Measurements from ENCODE around the gene ODAM.
"Not testable (repeated sequence)": the region's sequence is repeated elsewhere in the genome, so short reads cannot be mapped to it uniquely, and the experiment has no call there.

The ODAM gene

GRCh38 chr4:70192895-70193294, 2.6 kb upstream of the ODAM start:
- H3K4me1 Mint-ChIP-seq (ENCODE audit: low read depth) = no peaks in the 10 kb centered on the region
- H3K27me3 Mint-ChIP-seq = no peaks in the 10 kb centered on the region
- H3K36me3 Mint-ChIP-seq (ENCODE audit: low read depth) = no peaks in the 10 kb centered on the region
- H3K4me3 Mint-ChIP-seq = no peak overlapping the region
- H3K27ac Mint-ChIP-seq = no peak overlapping the region
- H3K9me3 Mint-ChIP-seq = no peaks in the 10 kb centered on the region

- Mint-ChIP-seq H3K4me3 (no peak overlapping the region), H3K27ac (no peak overlapping the region), H3K4me1 (ENCODE audit: low read depth) (no peaks in the 10 kb centered on the region), H3K36me3 (ENCODE audit: low read depth) (no peaks in the 10 kb centered on the region), H3K27me3 (no peaks in the 10 kb centered on the region), H3K9me3 (no peaks in the 10 kb centered on the region)
Measured at GRCh38 chr4:70196857-70197256, 1.3 kb downstream of the ODAM start.

- Mint-ChIP-seq H3K4me1 (ENCODE audit: low read depth) (no peaks in the 10 kb centered on the region), H3K27ac (no peak overlapping the region), H3K4me3 (no peak overlapping the region), H3K27me3 (no peaks in the 10 kb centered on the region), H3K36me3 (ENCODE audit: low read depth) (no peaks in the 10 kb centered on the region), H3K9me3 (no peaks in the 10 kb centered on the region)
Measured at GRCh38 chr4:70197842-70198241, 2.3 kb downstream of the ODAM start.

GRCh38 chr4:70203601-70204000, 8.1 kb downstream of the ODAM start:
- H3K27me3 Mint-ChIP-seq = no peaks in the 10 kb centered on the region
- H3K4me3 Mint-ChIP-seq = no peak overlapping the region
- H3K4me1 Mint-ChIP-seq (ENCODE audit: low read depth) = no peaks in the 10 kb centered on the region
- H3K9me3 Mint-ChIP-seq = no peaks in the 10 kb centered on the region
- H3K27ac Mint-ChIP-seq = no peak overlapping the region
- H3K36me3 Mint-ChIP-seq (ENCODE audit: low read depth) = no peaks in the 10 kb centered on the region

GRCh38 chr4:70212752-70213151, 17.2 kb downstream of the ODAM start:
- not testable (repeated sequence) for H3K27ac Mint-ChIP-seq; H3K4me1 Mint-ChIP-seq (ENCODE audit: low read depth); H3K36me3 Mint-ChIP-seq (ENCODE audit: low read depth); H3K27me3 Mint-ChIP-seq; H3K4me3 Mint-ChIP-seq
- peaks cover 11% of the 10 kb centered on the region for H3K9me3 Mint-ChIP-seq

GRCh38 chr4:70216109-70216508, 20.6 kb downstream of the ODAM start:
- not testable (repeated sequence) for H3K27me3 Mint-ChIP-seq; H3K4me1 Mint-ChIP-seq (ENCODE audit: low read depth); H3K27ac Mint-ChIP-seq; H3K4me3 Mint-ChIP-seq; H3K9me3 Mint-ChIP-seq; H3K36me3 Mint-ChIP-seq (ENCODE audit: low read depth)

GRCh38 chr4:70216550-70216949, 21.0 kb downstream of the ODAM start:
- H3K27me3 Mint-ChIP-seq = not testable (repeated sequence)

GRCh38 chr4:70221389-70221788, 25.9 kb downstream of the ODAM start:
- not testable (repeated sequence) for H3K4me1 Mint-ChIP-seq (ENCODE audit: low read depth); H3K4me3 Mint-ChIP-seq; H3K27me3 Mint-ChIP-seq; H3K9me3 Mint-ChIP-seq; H3K36me3 Mint-ChIP-seq (ENCODE audit: low read depth); H3K27ac Mint-ChIP-seq

More at GRCh38 chr4:70216550-70216949, 21.0 kb downstream of the ODAM start:
- not testable (repeated sequence) for H3K4me1 Mint-ChIP-seq (ENCODE audit: low read depth); H3K27ac Mint-ChIP-seq; H3K9me3 Mint-ChIP-seq; H3K36me3 Mint-ChIP-seq (ENCODE audit: low read depth); H3K4me3 Mint-ChIP-seq

GRCh38 chr4:70221818-70222217, 26.3 kb downstream of the ODAM start:
- not testable (repeated sequence) for H3K4me3 Mint-ChIP-seq; H3K27ac Mint-ChIP-seq; H3K4me1 Mint-ChIP-seq (ENCODE audit: low read depth); H3K27me3 Mint-ChIP-seq; H3K9me3 Mint-ChIP-seq; H3K36me3 Mint-ChIP-seq (ENCODE audit: low read depth)

- Mint-ChIP-seq H3K4me1 (ENCODE audit: low read depth) (no peaks in the 10 kb centered on the region), H3K36me3 (ENCODE audit: low read depth) (no peaks in the 10 kb centered on the region), H3K4me3 (no peak within 1 kb of the TSS), H3K9me3 (no peaks in the 10 kb centered on the region), H3K27ac (no peak within 1 kb of the TSS), H3K27me3 (no peaks in the 10 kb centered on the region)
Measured at GRCh38 chr4:70225824-70226223, 30.3 kb downstream of the ODAM start, which contains the start of gene FDCSP. TSS of gene FDCSP (plus strand) at chr4:70226124. CDS start at chr4:70231195, 5,071 bp downstream.

GRCh38 chr4:70236125-70236524, 40.6 kb downstream of the ODAM start:
- H3K9me3 Mint-ChIP-seq = no peaks in the 10 kb centered on the region
- H3K36me3 Mint-ChIP-seq (ENCODE audit: low read depth) = no peaks in the 10 kb centered on the region
- H3K4me1 Mint-ChIP-seq (ENCODE audit: low read depth) = no peaks in the 10 kb centered on the region
- no peak overlapping the region for H3K27ac Mint-ChIP-seq
- no peaks in the 10 kb centered on the region for H3K27me3 Mint-ChIP-seq
- no peak overlapping the region for H3K4me3 Mint-ChIP-seq

- Mint-ChIP-seq H3K27me3 (no peaks in the 10 kb centered on the region), H3K9me3 (no peaks in the 10 kb centered on the region), H3K4me1 (ENCODE audit: low read depth) (no peaks in the 10 kb centered on the region), H3K4me3 (no peak overlapping the region), H3K36me3 (ENCODE audit: low read depth) (no peaks in the 10 kb centered on the region), H3K27ac (no peak overlapping the region)
Measured at GRCh38 chr4:70239131-70239883, 43.8 kb downstream of the ODAM start.

GRCh38 chr4:70239884-70240591, 44.5 kb downstream of the ODAM start:
- no peaks in the 10 kb centered on the region for H3K27me3 Mint-ChIP-seq
- H3K4me3 Mint-ChIP-seq = no peak overlapping the region
- H3K36me3 Mint-ChIP-seq (ENCODE audit: low read depth) = no peaks in the 10 kb centered on the region
- H3K27ac Mint-ChIP-seq = no peak overlapping the region
- H3K4me1 Mint-ChIP-seq (ENCODE audit: low read depth) = no peaks in the 10 kb centered on the region
- H3K9me3 Mint-ChIP-seq = no peaks in the 10 kb centered on the region

- H3K27me3 Mint-ChIP-seq; H3K4me3 Mint-ChIP-seq; H3K36me3 Mint-ChIP-seq (ENCODE audit: low read depth); H3K4me1 Mint-ChIP-seq (ENCODE audit: low read depth); H3K27ac Mint-ChIP-seq; H3K9me3 Mint-ChIP-seq: not testable (repeated sequence)
Measured at GRCh38 chr4:70242297-70242696, 46.8 kb downstream of the ODAM start, which contains the start of gene CSN3. TSS of gene CSN3 (plus strand) at chr4:70242597. CDS start at chr4:70244820, 2,223 bp downstream.

- H3K27me3 Mint-ChIP-seq = no peaks in the 10 kb centered on the region
- no peak overlapping the region for H3K4me3 Mint-ChIP-seq
- H3K27ac Mint-ChIP-seq = no peak overlapping the region
- H3K4me1 Mint-ChIP-seq (ENCODE audit: low read depth) = no peaks in the 10 kb centered on the region
- H3K36me3 Mint-ChIP-seq (ENCODE audit: low read depth) = no peaks in the 10 kb centered on the region
- H3K9me3 Mint-ChIP-seq = no peaks in the 10 kb centered on the region
Measured at GRCh38 chr4:70243091-70243490, 47.6 kb downstream of the ODAM start.
